HG02571 (cell line): Measurements from ENCODE around the gene PLS1.
"Not testable (repeated sequence)": the region's sequence is repeated elsewhere in the genome, so short reads cannot be mapped to it uniquely, and the experiment has no call there.

Experiments used
- ATAC-seq: cut with Tn5 transposase; IDR thresholded peaks from one replicate; pipeline ENCODE4 v1.9.1; 2021; ENCODE audit warnings: mild to moderate bottlenecking, moderate library complexity; ENCODE audit not compliant: unreplicated experiment

Gene PLS1

GRCh38 chr3:142690613-142691012, 94.4 kb downstream of the PLS1 start:
- ATAC-seq = no peak

DNA sequence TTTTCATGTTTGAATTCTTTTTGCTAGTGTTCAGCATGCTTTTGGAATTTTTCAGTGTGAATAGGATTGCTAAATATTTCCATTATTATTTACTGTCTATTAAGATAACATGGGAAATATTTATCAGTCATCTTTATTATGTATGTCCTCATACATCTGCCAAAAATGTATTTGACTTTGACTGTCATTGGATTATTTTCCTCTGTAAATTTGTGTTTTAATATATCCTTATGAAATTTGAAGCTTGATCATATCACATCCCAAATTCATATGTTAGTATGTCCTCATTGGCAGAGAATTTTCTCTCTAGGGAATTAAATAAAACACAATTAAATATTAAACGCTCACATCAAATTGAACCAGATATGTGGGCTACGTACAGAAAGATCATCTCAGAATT, 95.3 kb downstream of the PLS1 start:
- no peak for ATAC-seq

DNA sequence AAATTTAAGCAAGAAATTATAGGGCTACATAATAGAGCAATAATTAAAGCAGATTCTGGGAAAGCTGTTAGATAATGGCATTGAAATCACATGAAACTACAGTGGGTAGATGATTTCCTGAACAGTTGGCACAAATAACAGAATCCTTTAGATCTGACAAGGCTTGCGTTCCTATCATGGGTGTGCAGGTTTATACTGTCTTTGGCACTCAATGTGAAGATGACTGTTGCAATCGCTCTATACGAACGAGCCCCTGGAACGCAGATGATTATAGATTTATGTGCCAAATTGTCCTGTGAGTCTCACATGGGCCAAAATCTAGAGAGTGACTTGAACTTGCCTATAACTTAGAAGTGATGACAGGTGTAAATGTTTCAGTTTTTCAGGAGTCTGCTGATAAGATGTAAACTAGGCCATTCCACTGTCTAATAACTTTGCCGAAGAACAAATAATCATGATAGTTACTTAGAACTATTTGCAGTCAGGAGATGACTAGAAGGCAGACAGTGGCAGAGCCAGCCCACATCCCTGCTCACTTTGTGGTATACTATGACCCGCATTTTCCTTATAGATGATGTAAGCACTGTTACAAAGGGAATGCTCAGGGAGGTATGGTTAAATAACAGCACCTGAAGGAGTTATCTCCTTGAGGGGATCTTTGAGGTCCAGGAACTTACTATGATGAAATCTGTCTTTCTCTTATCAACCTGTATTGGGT, 97.1 kb downstream of the PLS1 start:
- ATAC-seq = no peak

DNA sequence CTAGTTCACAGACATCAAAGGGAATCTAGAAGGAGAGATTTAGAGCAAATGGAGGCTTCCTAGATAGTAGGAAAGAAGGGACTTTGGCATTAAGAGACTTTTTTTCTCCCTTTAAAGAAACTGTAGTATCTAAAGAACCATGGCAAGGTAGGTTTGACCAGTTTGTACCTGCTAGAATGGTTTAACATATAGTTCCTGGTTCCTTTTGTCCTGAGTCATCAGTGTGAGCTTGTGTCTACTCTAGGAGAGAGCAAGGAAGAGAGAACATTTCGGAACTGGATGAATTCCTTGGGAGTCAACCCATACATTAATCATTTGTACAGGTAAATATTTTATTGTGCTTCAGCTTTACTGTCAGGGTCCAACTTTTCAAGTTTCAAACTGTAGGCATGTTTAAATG, 98.0 kb downstream of the PLS1 start:
- ATAC-seq = no peak

DNA sequence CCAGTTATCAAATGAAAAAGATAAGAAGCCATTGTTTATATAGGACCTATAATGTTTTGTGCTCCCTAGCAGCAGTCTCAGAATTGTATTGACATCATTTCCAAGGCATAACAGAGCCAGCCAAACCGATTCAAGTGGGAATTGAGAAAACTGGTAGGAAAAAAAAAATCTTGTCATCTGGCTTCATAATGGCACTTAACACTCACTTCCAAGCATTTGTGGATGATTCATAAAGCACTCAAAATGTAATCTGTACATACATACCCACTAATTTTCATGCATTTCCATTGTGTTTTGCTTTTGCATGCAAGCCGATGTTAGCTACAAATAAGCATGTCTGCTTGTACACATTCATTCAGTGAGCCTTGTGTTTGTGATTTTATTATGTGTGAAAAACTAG, 109.0 kb downstream of the PLS1 start:
- no peak for ATAC-seq

- ATAC-seq = no peak
Measured at GRCh38 chr3:142706321-142707127, 110.3 kb downstream of the PLS1 start.

DNA sequence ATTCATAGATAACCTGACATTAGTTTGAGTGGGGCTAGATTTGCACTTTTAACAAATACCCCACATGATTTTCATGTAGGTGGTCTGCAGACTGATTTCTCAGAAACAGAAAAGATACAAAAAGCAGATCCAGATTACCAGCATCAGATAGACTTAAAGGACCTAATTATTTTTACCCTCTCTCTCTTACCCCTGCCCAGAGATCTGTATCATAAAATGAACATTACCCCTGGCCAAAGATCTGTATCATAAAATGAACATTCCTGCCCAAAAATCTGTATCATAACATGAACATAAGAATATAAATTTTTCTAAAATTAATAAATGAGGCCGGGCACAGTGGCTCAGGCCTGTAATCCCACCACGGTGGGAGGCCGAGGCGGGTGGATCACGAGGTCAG, 113.0 kb downstream of the PLS1 start:
- ATAC-seq = no peak

GRCh38 chr3:142714882-142715281, 118.7 kb downstream of the PLS1 start:
- not testable (repeated sequence) for ATAC-seq

DNA sequence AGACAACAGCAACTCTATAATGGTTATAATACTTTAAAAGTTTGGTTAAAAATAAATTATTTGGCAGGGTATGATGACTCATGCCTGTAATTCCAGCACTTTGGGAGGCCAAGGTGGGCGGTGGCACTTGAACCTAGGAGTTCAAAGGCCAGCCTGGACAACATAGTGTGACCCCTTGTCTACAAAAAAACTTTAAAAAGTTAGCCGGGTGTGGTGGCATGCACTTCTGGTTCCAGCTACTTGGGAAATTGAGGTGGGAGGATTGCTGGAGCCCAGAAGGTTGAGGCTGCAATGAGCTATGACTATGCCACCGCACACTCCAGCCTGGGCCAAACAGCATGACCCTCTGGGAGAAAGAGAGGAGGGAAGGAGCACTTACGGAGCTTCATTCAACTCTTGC, 119.9 kb downstream of the PLS1 start:
- no peak for ATAC-seq

- ATAC-seq = no peak
Measured at GRCh38 chr3:142723665-142723967, 127.4 kb downstream of the PLS1 start.

DNA sequence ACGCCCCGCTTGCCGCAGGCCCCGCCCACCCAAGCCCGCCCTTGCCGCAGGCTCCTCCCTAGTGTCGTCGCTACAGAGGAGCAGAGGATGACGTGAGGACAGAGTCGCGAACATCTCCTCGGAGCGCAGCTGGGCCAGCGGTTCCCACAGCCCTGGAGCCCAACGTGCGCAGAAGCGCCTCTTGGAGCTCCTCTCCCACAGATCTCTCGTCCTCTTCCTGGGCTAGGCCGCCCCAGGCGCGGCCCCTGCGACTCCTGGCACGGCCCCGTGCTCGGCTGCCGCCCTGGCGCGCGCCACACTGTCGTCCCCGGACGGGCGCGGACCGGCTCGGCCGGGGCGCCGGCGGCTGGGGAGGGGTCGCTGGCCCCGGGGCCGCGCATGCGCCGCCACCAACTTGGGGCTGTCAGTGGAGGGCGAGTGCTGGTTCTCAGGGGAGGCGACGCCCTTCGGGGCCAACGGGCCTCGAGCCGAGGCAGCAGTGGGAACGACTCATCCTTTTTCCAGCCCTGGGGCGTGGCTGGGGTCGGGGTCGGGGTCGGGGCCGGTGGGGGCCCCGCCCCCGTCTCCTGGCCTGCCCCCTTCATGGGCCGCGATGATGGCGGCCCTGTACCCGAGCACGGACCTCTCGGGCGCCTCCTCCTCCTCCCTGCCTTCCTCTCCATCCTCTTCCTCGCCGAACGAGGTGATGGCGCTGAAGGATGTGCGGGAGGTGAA, 127.9 kb downstream of the PLS1 start, which contains the start of gene TRPC1:
Gene TRPC1 (plus strand): TSS at position 67 of the 714 bp plus-strand sequence. CDS start 526 bp downstream, at position 593.
- ATAC-seq = peak; percentile 95

- peak; percentile 18 for ATAC-seq
Measured at GRCh38 chr3:142724682-142725356, 128.6 kb downstream of the PLS1 start.

- ATAC-seq = no peak
Measured at GRCh38 chr3:142725357-142725739, 129.2 kb downstream of the PLS1 start.

DNA sequence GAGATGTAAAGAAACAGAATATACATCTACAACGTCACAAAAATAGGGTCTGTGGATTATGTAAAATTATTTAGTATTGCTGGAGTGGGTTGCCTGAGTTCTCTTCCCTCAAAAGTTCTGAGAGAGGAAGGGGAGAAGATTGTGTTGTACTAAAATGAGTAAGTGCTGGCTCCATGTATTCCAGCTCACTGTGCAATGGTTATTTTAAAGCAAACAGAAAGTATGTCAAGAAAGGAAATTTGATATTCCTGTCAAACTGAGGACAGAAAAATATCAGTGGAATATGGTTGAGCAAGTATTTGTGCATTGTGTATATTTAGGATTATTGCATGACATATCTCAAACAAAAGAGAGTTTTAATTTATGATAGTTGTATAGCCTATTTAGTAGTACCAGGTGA, 129.8 kb downstream of the PLS1 start:
- ATAC-seq = no peak

GRCh38 chr3:142732066-142732465, 135.9 kb downstream of the PLS1 start:
- ATAC-seq = no peak

DNA sequence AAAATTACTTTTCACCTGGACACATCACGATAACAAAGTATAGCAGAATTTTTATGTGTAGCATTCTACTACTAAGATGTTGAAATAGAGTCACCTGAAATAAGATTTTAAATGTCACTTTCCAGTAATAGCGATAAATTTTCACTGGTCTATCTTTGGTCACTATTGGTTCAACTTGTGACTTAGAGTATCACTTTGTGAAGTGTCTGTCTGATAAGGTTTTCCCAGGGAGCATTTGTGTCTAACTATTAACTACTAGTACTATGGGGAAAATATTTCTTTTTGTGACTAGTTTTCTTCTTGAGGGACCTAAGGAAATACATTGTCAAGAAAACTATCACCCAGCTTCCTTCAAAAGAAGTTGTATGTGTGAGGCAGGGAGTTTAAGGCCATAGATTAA, 138.6 kb downstream of the PLS1 start:
- no peak for ATAC-seq

- ATAC-seq = no peak
Measured at GRCh38 chr3:142735462-142735861, 139.3 kb downstream of the PLS1 start.

- ATAC-seq = no peak
Measured at GRCh38 chr3:142738396-142738795, 142.2 kb downstream of the PLS1 start.

DNA sequence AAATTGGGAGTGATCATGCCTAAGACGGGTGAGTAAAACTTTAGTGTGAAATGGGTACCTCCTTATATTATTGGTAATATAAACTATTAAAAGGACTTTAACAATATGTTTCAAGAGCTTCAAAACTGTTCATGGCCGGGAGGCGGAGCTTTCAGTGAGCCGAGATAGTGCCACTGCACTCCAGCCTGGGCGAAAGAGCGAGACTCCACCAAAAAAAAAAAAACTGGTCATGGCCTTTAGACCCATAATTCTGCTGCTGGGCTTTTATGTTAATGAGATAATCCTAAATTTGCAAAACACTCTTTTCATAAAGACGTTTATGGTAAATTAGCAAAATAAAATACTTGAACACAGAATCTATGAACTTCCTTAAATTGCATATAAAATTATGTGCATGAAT, 150.5 kb downstream of the PLS1 start:
- no peak for ATAC-seq

GRCh38 chr3:142750531-142750930, 154.3 kb downstream of the PLS1 start:
- not testable (repeated sequence) for ATAC-seq

GRCh38 chr3:142752605-142753004, 156.4 kb downstream of the PLS1 start:
- not testable (repeated sequence) for ATAC-seq
